ENCODE data around the gene USHBP1. TPM values are rescaled to one million over a fixed set of nuclear protein-coding genes. Genes with fewer than 3 reads are reported as not detected.

Gene USHBP1
- total and polyA plus RNA-seq, 2 donors (not counting 1 experiment from before 2014, with no cell fraction given) = not detected

- no peaks in the 10 kb centered on the region for H3K9me3 ChIP-seq (ENCODE audit: control insufficient read depth, insufficient read depth, low read depth, low read length)
- no peak overlapping the region for H3K27ac ChIP-seq (ENCODE audit: insufficient read depth, low read length)
- no peak overlapping the region for H3K4me2 ChIP-seq (ENCODE audit: extremely low read depth, insufficient read depth, low read length)
- H3K4me1 ChIP-seq (ENCODE audit: control insufficient read depth, extremely low read depth, insufficient read depth, low read length) = no peaks in the 10 kb centered on the region
- H3K4me3 ChIP-seq (replicated peaks in 1 of 4; ENCODE audit: control extremely low read depth in 1 of 4, insufficient read depth in 1 of 4, low read depth in 3 of 4, low read length in 4 of 4) = no peak overlapping the region
- no peaks in the 10 kb centered on the region for H3K27me3 ChIP-seq (ENCODE audit: control insufficient read depth, insufficient read depth, low read length)
- TF ChIP-seq EZH2 (IDR thresholded peaks at IDR 0.05; ENCODE audit: low read length, missing control alignments) (no peak), CTCF (conservative IDR thresholded peaks at IDR 0.05 in 1 of 2, IDR thresholded peaks at IDR 0.05 in 1 of 2; ENCODE audit: low read depth in 1 of 2, low read length in 2 of 2) (no peak)
- H3K79me2 ChIP-seq (ENCODE audit: control insufficient read depth, insufficient read depth, low read length) = no peaks in the 10 kb centered on the region
- no peak for DNase-seq (ENCODE audit: low read depth in 2 of 2)
- no peak overlapping the region for H3K9ac ChIP-seq (ENCODE audit: insufficient read depth, low read length)
- no peaks in the 10 kb centered on the region for H4K20me1 ChIP-seq (ENCODE audit: control insufficient read depth, extremely low read depth, insufficient read depth, low read length)
- H2AFZ ChIP-seq (ENCODE audit: low read length) = no peak overlapping the region
- peaks cover 41% of the 10 kb centered on the region for H3K36me3 ChIP-seq (ENCODE audit: control insufficient read depth, insufficient read depth, low read length)
Measured at GRCh38 chr19:17202249-17202648, 62.3 kb downstream of the USHBP1 start.

GRCh38 chr19:17200408-17201079 lies 64.0 kb downstream of the USHBP1 start:
- H4K20me1 ChIP-seq (ENCODE audit: control insufficient read depth, extremely low read depth, insufficient read depth, low read length) = no peaks in the 10 kb centered on the region
- no peak overlapping the region for H3K9ac ChIP-seq (ENCODE audit: insufficient read depth, low read length)
- no peaks in the 10 kb centered on the region for H3K4me1 ChIP-seq (ENCODE audit: control insufficient read depth, extremely low read depth, insufficient read depth, low read length)
- no peaks in the 10 kb centered on the region for H3K27me3 ChIP-seq (ENCODE audit: control insufficient read depth, insufficient read depth, low read length)
- no peak overlapping the region for H2AFZ ChIP-seq (ENCODE audit: low read length)
- no peak overlapping the region for H3K27ac ChIP-seq (ENCODE audit: insufficient read depth, low read length)
- H3K4me3 ChIP-seq (replicated peaks in 1 of 4; ENCODE audit: control extremely low read depth in 1 of 4, insufficient read depth in 1 of 4, low read depth in 3 of 4, low read length in 4 of 4) = no peak overlapping the region
- H3K4me2 ChIP-seq (ENCODE audit: extremely low read depth, insufficient read depth, low read length) = no peak overlapping the region
- peaks cover 34% of the 10 kb centered on the region for H3K36me3 ChIP-seq (ENCODE audit: control insufficient read depth, insufficient read depth, low read length)
- no peak for TF ChIP-seq EZH2 (IDR thresholded peaks at IDR 0.05; ENCODE audit: low read length, missing control alignments)
- TF ChIP-seq CTCF (conservative IDR thresholded peaks at IDR 0.05 in 1 of 2, IDR thresholded peaks at IDR 0.05 in 1 of 2; ENCODE audit: low read depth in 1 of 2, low read length in 2 of 2) = no peak
- DNase-seq (ENCODE audit: low read depth in 2 of 2) = no peak
- H3K79me2 ChIP-seq (ENCODE audit: control insufficient read depth, insufficient read depth, low read length) = no peaks in the 10 kb centered on the region
- H3K9me3 ChIP-seq (ENCODE audit: control insufficient read depth, insufficient read depth, low read depth, low read length) = no peaks in the 10 kb centered on the region

Other genes with a start within 250 kb of the USHBP1 start
- 0.51 and 1.7 TPM in 2 replicates for gene CPAMD8, start 237.9 kb downstream of the USHBP1 start, total RNA-seq
- 0.14 and 0.21 TPM in 2 replicates for gene CPAMD8, start 237.9 kb downstream of the USHBP1 start, polyA plus RNA-seq
- 2.0 and 2.1 TPM in 2 replicates for gene HAUS8, start 189.3 kb downstream of the USHBP1 start, total RNA-seq
- gene HAUS8, start 189.3 kb downstream of the USHBP1 start, polyA plus RNA-seq = 6.7 and 13.8 TPM in 2 replicates
- 44.2 and 52.5 TPM in 2 replicates for gene MYO9B, start 189.0 kb downstream of the USHBP1 start, total RNA-seq
- 32.5 and 39.5 TPM in 2 replicates for gene MYO9B, start 189.0 kb downstream of the USHBP1 start, polyA plus RNA-seq
- 23.8 and 26.5 TPM in 2 replicates for gene USE1, start 49.4 kb downstream of the USHBP1 start, total RNA-seq
- gene USE1, start 49.4 kb downstream of the USHBP1 start, polyA plus RNA-seq = 25.8 and 27.1 TPM in 2 replicates
- 2.6 and 4.6 TPM in 2 replicates for gene OCEL1, start 38.5 kb downstream of the USHBP1 start, total RNA-seq
- 4.5 and 8.8 TPM in 2 replicates for gene OCEL1, start 38.5 kb downstream of the USHBP1 start, polyA plus RNA-seq
- 37.0 and 42.4 TPM in 2 replicates for gene NR2F6, start 18.8 kb downstream of the USHBP1 start, total RNA-seq
- 9.6 and 10.4 TPM in 2 replicates for gene NR2F6, start 18.8 kb downstream of the USHBP1 start, polyA plus RNA-seq
- 74.3 and 79.4 TPM in 2 replicates for gene BABAM1, start 2.7 kb upstream of the USHBP1 start, total RNA-seq
- gene BABAM1, start 2.7 kb upstream of the USHBP1 start, polyA plus RNA-seq = 68.8 and 81.2 TPM in 2 replicates
- 0.17 and 0.26 TPM in 2 replicates for gene ANKLE1, start 17.2 kb upstream of the USHBP1 start, total RNA-seq
- 0.08 and 0.29 TPM in 2 replicates for gene ANKLE1, start 17.2 kb upstream of the USHBP1 start, polyA plus RNA-seq
- 10.3 and 16.8 TPM in 2 replicates for gene ABHD8, start 38.7 kb upstream of the USHBP1 start, total RNA-seq
- 3.9 and 4.8 TPM in 2 replicates for gene ABHD8, start 38.7 kb upstream of the USHBP1 start, polyA plus RNA-seq
- 44.8 and 48.3 TPM in 2 replicates for gene MRPL34, start 41.1 kb upstream of the USHBP1 start, total RNA-seq
- 27.5 and 38.8 TPM in 2 replicates for gene MRPL34, start 41.1 kb upstream of the USHBP1 start, polyA plus RNA-seq
- 8.0 and 17.7 TPM in 2 replicates for gene DDA1, start 44.8 kb upstream of the USHBP1 start, total RNA-seq
- gene DDA1, start 44.8 kb upstream of the USHBP1 start, polyA plus RNA-seq = 42.6 and 63.9 TPM in 2 replicates
- gene ANO8, start 70.1 kb upstream of the USHBP1 start, total RNA-seq = 5.9 TPM in 2 replicates
- gene ANO8, start 70.1 kb upstream of the USHBP1 start, polyA plus RNA-seq = 1.1 and 1.8 TPM in 2 replicates
- gene GTPBP3, start 72.8 kb upstream of the USHBP1 start, total RNA-seq = 11.1 and 17.2 TPM in 2 replicates
- 3.7 and 5.4 TPM in 2 replicates for gene GTPBP3, start 72.8 kb upstream of the USHBP1 start, polyA plus RNA-seq
- not detected in 2 replicates for gene PLVAP, start 112.6 kb upstream of the USHBP1 start, total RNA-seq
- not detected in 2 replicates for gene PLVAP, start 112.6 kb upstream of the USHBP1 start, polyA plus RNA-seq
- not detected in 2 replicates for gene CCDC194, start 129.5 kb upstream of the USHBP1 start, total RNA-seq
- gene CCDC194, start 129.5 kb upstream of the USHBP1 start, polyA plus RNA-seq = not detected in 2 replicates
- gene BST2, start 140.9 kb upstream of the USHBP1 start, total RNA-seq = 4.3 and 4.6 TPM in 2 replicates
- 2.4 and 5.6 TPM in 2 replicates for gene BST2, start 140.9 kb upstream of the USHBP1 start, polyA plus RNA-seq
- 28.0 and 34.7 TPM in 2 replicates for gene MVB12A, start 155.3 kb upstream of the USHBP1 start, total RNA-seq
- 24.8 and 26.3 TPM in 2 replicates for gene MVB12A, start 155.3 kb upstream of the USHBP1 start, polyA plus RNA-seq
- gene TMEM221, start 183.9 kb upstream of the USHBP1 start, total RNA-seq = under 0.01 and 0.17 TPM in 2 replicates
- not detected in 2 replicates for gene TMEM221, start 183.9 kb upstream of the USHBP1 start, polyA plus RNA-seq
- gene NXNL1, start 196.2 kb upstream of the USHBP1 start, total RNA-seq = not detected in 2 replicates
- not detected in 2 replicates for gene NXNL1, start 196.2 kb upstream of the USHBP1 start, polyA plus RNA-seq
- 20.0 and 25.3 TPM in 2 replicates for gene SLC27A1, start 205.8 kb upstream of the USHBP1 start, total RNA-seq
- gene SLC27A1, start 205.8 kb upstream of the USHBP1 start, polyA plus RNA-seq = 3.6 and 4.0 TPM in 2 replicates
- gene PGLS, start 246.9 kb upstream of the USHBP1 start, total RNA-seq = 52.8 and 67.3 TPM in 2 replicates
- gene PGLS, start 246.9 kb upstream of the USHBP1 start, polyA plus RNA-seq = 24.0 and 25.9 TPM in 2 replicates

Measured in fibroblast of lung (primary cell).